H1 (cell line): ENCODE data around the gene ZYG11B. TPM values are rescaled to one million over a fixed set of nuclear protein-coding genes. Genes with fewer than 3 reads are reported as not detected.

Experiments used
- CTCF ChIA-PET: fragments of 300-600 bp; sonication (Branson Sonifier 250); formaldehyde crosslinking; loops from one replicate; lab custom pipeline; 2021; ENCODE audit not compliant: partially characterized antibody; lab: Charles Lee
- POLR2A ChIA-PET: fragments of 300-600 bp; sonication (Branson Sonifier 250); formaldehyde crosslinking; loops from one replicate; lab custom pipeline; 2021; ENCODE audit warnings: inconsistent platforms; ENCODE audit not compliant: partially characterized antibody; lab: Charles Lee
- DNase-seq, 2 experiments: peaks; one replicate each; pipeline versions ENCODE4 v3.0.0 to v3.0.0-alpha.2; 2010 to 2022; ENCODE audit warnings: low spot score in 2 of 2, low read depth in 1 of 2, mixed read lengths in 1 of 2
- FAIRE-seq: peaks from 2 replicates; lab custom pipeline; 2011; peaks lifted over from hg19 to GRCh38; lab: Jason Lieb, UNC
- H2AFZ ChIP-seq: 2 replicates; pipeline ENCODE4 v1.8.1; 2012; ENCODE audit warnings: low read length, inconsistent platforms
- H2AK5ac ChIP-seq: 2 replicates; pipeline ENCODE4 v1.6.1; 2013; ENCODE audit warnings: low read depth, low read length
- H2BK120ac ChIP-seq: replicated peaks from 2 replicates; pipeline ENCODE3; 2013; ENCODE audit warnings: low read depth, low read length, inconsistent platforms
- H2BK12ac ChIP-seq: 2 replicates; pipeline ENCODE4 v1.6.1; 2013; ENCODE audit warnings: low read depth, low read length
- H2BK15ac ChIP-seq: 2 replicates; pipeline ENCODE4 v1.6.1; 2013; ENCODE audit warnings: low read length
- H2BK20ac ChIP-seq: 2 replicates; pipeline ENCODE4 v1.6.1; 2013; ENCODE audit warnings: low read length
- H2BK5ac ChIP-seq: 2 replicates; pipeline ENCODE4 v1.6.1; 2013; ENCODE audit warnings: low read depth, low read length
- H3K14ac ChIP-seq: 2 replicates; pipeline ENCODE4 v1.6.1; 2013; ENCODE audit warnings: inconsistent platforms; ENCODE audit not compliant: insufficient read length
- H3K18ac ChIP-seq: 2 replicates; pipeline ENCODE4 v1.6.1; 2013; ENCODE audit warnings: low read length; ENCODE audit errors: extremely low read depth
- H3K23ac ChIP-seq: 2 replicates; pipeline ENCODE4 v1.6.1; 2013; ENCODE audit warnings: inconsistent platforms; ENCODE audit not compliant: insufficient read length
- H3K23me2 ChIP-seq: 2 replicates; pipeline ENCODE4 v1.6.1; 2013; ENCODE audit warnings: low read depth, low read length
- H3K27ac ChIP-seq: 2 replicates; pipeline ENCODE4 v1.6.1; 2011; ENCODE audit warnings: low read depth, low read length, inconsistent platforms
- H3K27me3 ChIP-seq, 4 experiments: replicated peaks in 1 of 4; 1 replicate in 1 of 4; 2 replicates in 3 of 4; pipeline versions ENCODE4 v1.6.1 to v1.8.1; 2011 to 2013; ENCODE audit warnings: low read length in 3 of 4, mild to moderate bottlenecking in 3 of 4, inconsistent platforms in 2 of 4, mixed read lengths in 2 of 4, moderate library complexity in 1 of 4; ENCODE audit not compliant: control insufficient read depth in 3 of 4, insufficient read depth in 3 of 4; ENCODE audit errors: extremely low read depth in 1 of 4
- H3K36me3 ChIP-seq, 4 experiments: 2 replicates each; pipeline versions ENCODE4 v1.6.1 to v1.8.1; 2011 to 2013; ENCODE audit warnings: mild to moderate bottlenecking in 4 of 4, low read length in 3 of 4, moderate library complexity in 2 of 4, control low read depth in 1 of 4, inconsistent platforms in 1 of 4; ENCODE audit not compliant: insufficient read depth in 4 of 4, control insufficient read depth in 2 of 4
- H3K4ac ChIP-seq: replicated peaks from 2 replicates; pipeline ENCODE3; 2013; ENCODE audit warnings: low read length, low read depth, mixed read lengths, inconsistent platforms; ENCODE audit not compliant: insufficient read length
- H3K4me1 ChIP-seq, 4 experiments: replicated peaks in 1 of 4; 1 replicate in 1 of 4; 2 replicates in 3 of 4; pipeline versions ENCODE4 v1.6.1 to v1.8.1; 2011 to 2013; ENCODE audit warnings: low read length in 3 of 4, inconsistent platforms in 2 of 4, mixed read lengths in 1 of 4; ENCODE audit not compliant: insufficient read depth in 4 of 4, control insufficient read depth in 3 of 4
- H3K4me2 ChIP-seq, 2 experiments: 2 replicates each; pipeline versions ENCODE4 v1.6.1 to v1.8.1; 2011 to 2013; ENCODE audit warnings: low read depth in 2 of 2, low read length in 2 of 2, control low read depth in 1 of 2, inconsistent platforms in 1 of 2, mild to moderate bottlenecking in 1 of 2; ENCODE audit not compliant: insufficient read depth in 1 of 2
- H3K4me3 ChIP-seq, 4 experiments: fragments of 200-600, 300-600 bp in 1 of 4; sonication (generic), shearing (Covaris generic), sonication (Bioruptor Twin) in 1 of 4; 2 replicates each; pipeline versions ENCODE4 v1.5.1 to v1.8.1; 2011 to 2016; ENCODE audit warnings: low read length in 4 of 4, low read depth in 3 of 4, control low read depth in 2 of 4, inconsistent platforms in 2 of 4, mild to moderate bottlenecking in 2 of 4, mixed read lengths in 1 of 4, moderate library complexity in 1 of 4; ENCODE audit not compliant: insufficient read depth in 2 of 4; ENCODE audit errors: extremely low read depth in 1 of 4
- H3K56ac ChIP-seq: replicated peaks from 2 replicates; pipeline ENCODE3; 2013; ENCODE audit warnings: low read depth, mild to moderate bottlenecking, mixed read lengths, low read length, inconsistent platforms; ENCODE audit not compliant: insufficient read length
- H3K79me1 ChIP-seq: 2 replicates; pipeline ENCODE4 v1.6.1; 2013; ENCODE audit warnings: low read depth, low read length, control low read depth
- H3K79me2 ChIP-seq, 2 experiments: 2 replicates each; pipeline versions ENCODE4 v1.6.1 to v1.8.1; 2012 to 2013; ENCODE audit warnings: low read length in 2 of 2, mild to moderate bottlenecking in 2 of 2, inconsistent platforms in 1 of 2; ENCODE audit not compliant: insufficient read depth in 2 of 2, control insufficient read depth in 1 of 2
- H3K9ac ChIP-seq, 4 experiments: replicated peaks in 1 of 4; 1 replicate in 1 of 4; 2 replicates in 3 of 4; pipeline versions ENCODE4 v1.6.1 to v1.8.1; 2011 to 2013; ENCODE audit warnings: low read depth in 3 of 4, low read length in 3 of 4, control low read depth in 2 of 4, mild to moderate bottlenecking in 2 of 4, moderate library complexity in 2 of 4, inconsistent platforms in 1 of 4; ENCODE audit errors: extremely low read depth in 1 of 4
- H3K9me3 ChIP-seq, 2 experiments: 2 replicates each; pipeline versions ENCODE4 v1.6.1 to v1.8.1; 2012 to 2013; ENCODE audit warnings: mild to moderate bottlenecking in 2 of 2, moderate library complexity in 2 of 2, control low read depth in 1 of 2, inconsistent platforms in 1 of 2, low read depth in 1 of 2, low read length in 1 of 2, mixed read lengths in 1 of 2; ENCODE audit not compliant: insufficient read depth in 2 of 2
- H4K20me1 ChIP-seq, 2 experiments: replicated peaks in 1 of 2; 2 replicates each; pipeline versions ENCODE3 to v1.8.1; 2011 to 2013; ENCODE audit warnings: inconsistent platforms in 2 of 2, low read length in 2 of 2, mild to moderate bottlenecking in 1 of 2; ENCODE audit not compliant: insufficient read depth in 2 of 2, control insufficient read depth in 1 of 2
- H4K5ac ChIP-seq: 2 replicates; pipeline ENCODE4 v1.6.1; 2013; ENCODE audit warnings: low read length, low read depth, mixed read lengths, inconsistent platforms; ENCODE audit not compliant: insufficient read length
- H4K8ac ChIP-seq: 2 replicates; pipeline ENCODE4 v1.8.0; 2013; ENCODE audit warnings: mild to moderate bottlenecking, moderate library complexity, low read length, inconsistent platforms; ENCODE audit not compliant: insufficient read depth; ENCODE audit errors: extremely low read depth
- H4K91ac ChIP-seq: replicated peaks from 2 replicates; pipeline ENCODE3; 2013; ENCODE audit warnings: low read length, mixed read lengths, inconsistent platforms; ENCODE audit not compliant: insufficient read length
- CEBPB ChIP-seq: IDR thresholded peaks from 2 replicates; pipeline ENCODE4 v1.6.1; 2012; ENCODE audit warnings: low read depth, low read length
- HDAC2 ChIP-seq, 2 experiments: fragments of 300-600 bp in 1 of 2; sonication (generic) in 1 of 2; IDR thresholded peaks; 2 replicates each; pipeline ENCODE4 v1.6.1; 2011 to 2012; ENCODE audit warnings: low read depth in 2 of 2, low read length in 2 of 2, mild to moderate bottlenecking in 2 of 2, moderate library complexity in 2 of 2, borderline replicate concordance in 1 of 2, inconsistent platforms in 1 of 2
- KDM4A ChIP-seq: IDR thresholded peaks from one replicate; pipeline ENCODE4 v1.7.1; 2012; ENCODE audit warnings: low read depth, mild to moderate bottlenecking, moderate library complexity, low read length, inconsistent platforms; ENCODE audit not compliant: severe bottlenecking
- NANOG ChIP-seq: IDR thresholded peaks from 2 replicates; pipeline ENCODE4 v1.6.1; 2011; ENCODE audit warnings: low read length, low read depth, mild to moderate bottlenecking, inconsistent platforms; ENCODE audit not compliant: insufficient read depth, poor library complexity, severe bottlenecking
- RNF2 ChIP-seq: fragments of 200-900, 300-1000 bp; sonication (generic); IDR thresholded peaks from 2 replicates; pipeline ENCODE4 v1.7.1; 2016; ENCODE audit warnings: borderline replicate concordance, low read depth, mild to moderate bottlenecking, antibody characterized with exemption, low read length; ENCODE audit not compliant: poor library complexity, severe bottlenecking; ENCODE audit errors: missing control alignments
- WGBS, 2 experiments: shearing (Covaris generic) in 1 of 2; methylation state at CpG; one replicate each; pipeline versions ENCODE4 v1.1.6 to v1.1.7; 2013 to 2015; ENCODE audit warnings: low lambda C conversion rate in 2 of 2, mixed read lengths in 2 of 2, inconsistent platforms in 1 of 2, low coverage in 1 of 2, missing lambda C conversion rate in 1 of 2; ENCODE audit not compliant: insufficient replicate concordance in 2 of 2, insufficient coverage in 1 of 2, insufficient read length in 1 of 2; ENCODE audit errors: extremely low coverage in 1 of 2, missing lambda C conversion rate in 1 of 2; 5-methylcytosine and 5-hydroxymethylcytosine counted together
- polyA plus RNA-seq, 7 experiments: library from polyadenylated mRNA; depleted of rRNA in 3 of 7; stranded (reverse) in 5 of 7; unstranded in 2 of 7; fragments of >200 nt in 5 of 7; fragments of 200-250 nt in 2 of 7; gene quantifications; 1 replicate in 5 of 7; 2 replicates in 1 of 7; 4 replicates in 1 of 7; pipeline versions ENCODE4 v1.2.1 to v1.2.3, GENCODE V29; 2011 to 2013; ENCODE audit warnings: missing spikeins in 2 of 7, mixed read lengths in 2 of 7
- total RNA-seq: library from RNA; stranded (reverse); fragmentation: NEBNext Ultra II Directional; extraction: Animal tissue kit (Norgen Biotek cat#: 25700); gene quantifications from 2 replicates; pipeline ENCODE4 v1.2.1, GENCODE V29; 2021
- TF ChIP-seq, protein P1 (sequence below): IDR thresholded peaks from 2 replicates; pipeline ENCODE4 v1.6.1; 2011; ENCODE audit warnings: low read depth, mild to moderate bottlenecking, low read length; ENCODE audit not compliant: insufficient read depth

ZYG11B gene
- total and polyA plus RNA-seq, 2 of the 8 experiments (the other 6 are each of a cell fraction or from before 2014, with no cell fraction given): 4.4 to 20.9 TPM

DNA sequence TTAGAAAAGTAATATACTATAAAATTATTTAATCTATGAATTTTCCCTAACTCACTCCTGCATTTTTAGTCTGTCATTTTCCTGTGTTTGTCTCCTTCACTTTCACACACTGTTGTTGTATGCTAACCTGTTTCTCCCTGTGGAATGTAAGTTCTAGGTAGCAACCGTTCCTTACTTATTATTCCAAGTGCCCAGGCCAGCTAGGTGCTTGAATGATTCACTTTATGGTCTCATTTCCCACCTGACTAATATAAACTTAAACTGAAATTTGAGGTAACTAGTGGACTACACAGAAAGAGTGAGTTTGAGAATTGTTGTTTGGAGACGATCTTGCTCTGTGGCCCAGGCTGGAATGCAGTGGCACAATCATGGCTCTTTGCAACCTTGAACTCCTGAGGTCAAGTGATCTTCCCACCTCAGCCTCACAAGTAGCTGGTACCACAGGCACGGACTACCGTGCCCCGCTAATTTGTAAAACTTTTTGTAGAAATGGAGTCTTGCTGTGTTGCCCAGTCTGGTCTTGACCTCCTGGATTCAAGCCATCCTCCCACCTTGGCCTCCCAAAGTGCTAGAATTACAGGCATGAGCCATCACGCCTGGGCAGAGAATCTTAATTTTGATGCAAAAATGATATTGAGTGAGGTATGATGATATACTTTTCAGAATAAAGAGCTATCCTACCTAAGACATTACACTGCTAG, 1.9 kb downstream of the ZYG11B start:
- Histone ChIP-seq H4K20me1 (peaks cover 2% of the 10 kb centered on the region in 2 experiments), H2AFZ (no peak overlapping the region), H4K5ac (no peak overlapping the region), H3K27me3 (no peaks in the 10 kb centered on the region), H2BK12ac (no peak overlapping the region), H2BK120ac (no peak overlapping the region), H3K18ac (no peak overlapping the region), H3K56ac (no peak overlapping the region), H3K36me3 (no peaks in the 10 kb centered on the region), H2AK5ac (no peak overlapping the region), H2BK5ac (no peak overlapping the region), H3K23me2 (peaks cover 9% of the 10 kb centered on the region), H4K91ac (no peak overlapping the region), H2BK20ac (no peak overlapping the region), H3K23ac (no peak overlapping the region), H3K9me3 (no peaks in the 10 kb centered on the region), H3K14ac (no peak overlapping the region), H3K79me2 (peaks cover 3 to 24% of the 10 kb centered on the region in 2 experiments; a peak in 3 of 4 replicates), H3K4me1 (no peaks in the 10 kb centered on the region; a peak in 1 of 7 replicates), H3K9ac (no peak overlapping the region), H3K4me3 (no peak overlapping the region), H2BK15ac (no peak overlapping the region), H3K79me1 (peaks cover 7% of the 10 kb centered on the region; the same call in 1 of the 2 replicates), H3K27ac (no peak overlapping the region), H3K4ac (no peak overlapping the region), H3K4me2 (peak overlapping the region in 1 of 2 experiments; percentile 100; a peak in 1 of 4 replicates), H4K8ac (no peak overlapping the region; the same call in 1 of the 2 replicates)
- no peak for DNase-seq
- 97% methylated on average over 6 of the region's 6 CpGs; no CpG with 5 or more reads in 1 of the 2 experiments for WGBS, 2 experiments
- TF ChIP-seq, protein P1, sequence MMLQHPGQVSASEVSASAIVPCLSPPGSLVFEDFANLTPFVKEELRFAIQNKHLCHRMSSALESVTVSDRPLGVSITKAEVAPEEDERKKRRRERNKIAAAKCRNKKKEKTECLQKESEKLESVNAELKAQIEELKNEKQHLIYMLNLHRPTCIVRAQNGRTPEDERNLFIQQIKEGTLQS: no peak
- TF ChIP-seq CEBPB (no peak), NANOG (no peak), RNF2 (no peak), HDAC2 (IDR thresholded peaks at IDR 0.05; ENCODE audit: borderline replicate concordance in 1 of 2, low read depth in 2 of 2, low read length in 2 of 2) (no peak), KDM4A (no peak)
- CTCF ChIA-PET: interaction anchor here (1.3 kb wide), 1 partner anchor 17 kb away, joined by 4 read pairs; no protein-coding TSS in a partner anchor
- POLR2A ChIA-PET: interaction anchor here (1.2 to 1.6 kb wide), 2 partner anchors 12 to 25 kb away, joined by 3 to 4 read pairs; no protein-coding TSS in a partner anchor
- FAIRE-seq: no peak
